Vagina (tissue), 2 donors: ENCODE measurements around the gene FRMD4A.

Source experiments
- POLR2A ChIP-seq, 2 donors: fragments of 450-650 bp; IDR thresholded peaks; one replicate each; pipeline ENCODE4 v1.6.1; 2017; ENCODE audit warnings: antibody characterized with exemption in 2 of 2, mild to moderate bottlenecking in 2 of 2, moderate library complexity in 2 of 2
- TF ChIP-seq, protein P1 (sequence below), 3 experiments: fragments of 450-650 bp in 2 of 3; fragments of 200-600 bp in 1 of 3; sonication (generic) in 1 of 3; IDR thresholded peaks; one replicate each; pipeline ENCODE4 v1.5.1; 2017 to 2019; ENCODE audit warnings: antibody characterized with exemption in 3 of 3, mild to moderate bottlenecking in 2 of 3, moderate library complexity in 2 of 3

DNA sequence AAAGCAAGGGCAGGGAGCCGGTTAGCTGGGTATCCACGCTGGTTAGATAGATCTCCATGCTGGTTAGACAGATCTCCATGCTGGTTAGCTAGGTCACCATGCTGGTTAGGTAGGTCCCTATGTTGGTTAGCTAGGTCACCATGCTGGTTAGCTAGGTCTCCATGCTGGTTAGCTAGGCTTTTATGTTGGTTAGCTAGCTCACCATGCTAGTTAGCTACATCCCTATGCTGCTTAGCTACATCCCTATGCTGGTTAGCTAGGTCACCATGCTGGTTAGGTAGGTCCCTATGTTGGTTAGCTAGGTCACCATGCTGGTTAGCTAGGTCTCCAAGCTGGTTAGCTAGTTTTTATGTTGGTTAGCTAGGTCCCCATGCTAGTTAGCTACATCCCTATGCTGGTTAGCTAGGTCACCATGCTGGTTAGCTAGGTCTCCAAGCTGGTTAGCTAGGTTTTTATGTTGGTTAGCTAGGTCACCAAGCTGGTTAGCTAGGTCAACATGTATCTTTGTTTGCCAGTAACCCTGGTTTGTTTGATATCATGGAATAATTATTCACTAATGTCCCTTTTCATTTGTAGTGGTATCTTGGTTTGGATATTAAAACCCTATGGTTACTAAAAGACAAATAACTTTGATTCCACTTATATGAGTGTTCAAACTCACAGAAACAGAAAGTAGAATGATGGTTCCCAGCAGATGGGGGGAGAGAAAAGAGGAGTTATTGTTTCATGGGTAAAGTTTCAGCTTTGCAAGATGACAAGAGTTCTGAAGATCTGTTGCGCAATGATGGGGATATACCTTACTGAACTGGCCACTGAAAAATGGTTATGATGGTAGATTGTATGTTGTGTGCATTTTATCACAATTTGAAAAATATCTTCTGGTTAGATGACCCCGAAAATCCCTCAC is 607.7 kb downstream of the FRMD4A start:
- TF ChIP-seq, protein P1, sequence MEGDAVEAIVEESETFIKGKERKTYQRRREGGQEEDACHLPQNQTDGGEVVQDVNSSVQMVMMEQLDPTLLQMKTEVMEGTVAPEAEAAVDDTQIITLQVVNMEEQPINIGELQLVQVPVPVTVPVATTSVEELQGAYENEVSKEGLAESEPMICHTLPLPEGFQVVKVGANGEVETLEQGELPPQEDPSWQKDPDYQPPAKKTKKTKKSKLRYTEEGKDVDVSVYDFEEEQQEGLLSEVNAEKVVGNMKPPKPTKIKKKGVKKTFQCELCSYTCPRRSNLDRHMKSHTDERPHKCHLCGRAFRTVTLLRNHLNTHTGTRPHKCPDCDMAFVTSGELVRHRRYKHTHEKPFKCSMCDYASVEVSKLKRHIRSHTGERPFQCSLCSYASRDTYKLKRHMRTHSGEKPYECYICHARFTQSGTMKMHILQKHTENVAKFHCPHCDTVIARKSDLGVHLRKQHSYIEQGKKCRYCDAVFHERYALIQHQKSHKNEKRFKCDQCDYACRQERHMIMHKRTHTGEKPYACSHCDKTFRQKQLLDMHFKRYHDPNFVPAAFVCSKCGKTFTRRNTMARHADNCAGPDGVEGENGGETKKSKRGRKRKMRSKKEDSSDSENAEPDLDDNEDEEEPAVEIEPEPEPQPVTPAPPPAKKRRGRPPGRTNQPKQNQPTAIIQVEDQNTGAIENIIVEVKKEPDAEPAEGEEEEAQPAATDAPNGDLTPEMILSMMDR (IDR thresholded peaks at IDR 0.05): no peak
- no peak for TF ChIP-seq POLR2A (IDR thresholded peaks at IDR 0.05)
